Nucleus accumbens (tissue), 56 donors: Measurements from ENCODE around the gene ZNF687.
A peak's percentile ranks its signal among the peaks of the same experiment; 100 is the strongest.

Source experiments
- DNase-seq, 56 donors: peaks; one replicate each; lab custom pipeline; 2025; lab: John Stamatoyannopoulos, UW

Gene ZNF687, protein sequence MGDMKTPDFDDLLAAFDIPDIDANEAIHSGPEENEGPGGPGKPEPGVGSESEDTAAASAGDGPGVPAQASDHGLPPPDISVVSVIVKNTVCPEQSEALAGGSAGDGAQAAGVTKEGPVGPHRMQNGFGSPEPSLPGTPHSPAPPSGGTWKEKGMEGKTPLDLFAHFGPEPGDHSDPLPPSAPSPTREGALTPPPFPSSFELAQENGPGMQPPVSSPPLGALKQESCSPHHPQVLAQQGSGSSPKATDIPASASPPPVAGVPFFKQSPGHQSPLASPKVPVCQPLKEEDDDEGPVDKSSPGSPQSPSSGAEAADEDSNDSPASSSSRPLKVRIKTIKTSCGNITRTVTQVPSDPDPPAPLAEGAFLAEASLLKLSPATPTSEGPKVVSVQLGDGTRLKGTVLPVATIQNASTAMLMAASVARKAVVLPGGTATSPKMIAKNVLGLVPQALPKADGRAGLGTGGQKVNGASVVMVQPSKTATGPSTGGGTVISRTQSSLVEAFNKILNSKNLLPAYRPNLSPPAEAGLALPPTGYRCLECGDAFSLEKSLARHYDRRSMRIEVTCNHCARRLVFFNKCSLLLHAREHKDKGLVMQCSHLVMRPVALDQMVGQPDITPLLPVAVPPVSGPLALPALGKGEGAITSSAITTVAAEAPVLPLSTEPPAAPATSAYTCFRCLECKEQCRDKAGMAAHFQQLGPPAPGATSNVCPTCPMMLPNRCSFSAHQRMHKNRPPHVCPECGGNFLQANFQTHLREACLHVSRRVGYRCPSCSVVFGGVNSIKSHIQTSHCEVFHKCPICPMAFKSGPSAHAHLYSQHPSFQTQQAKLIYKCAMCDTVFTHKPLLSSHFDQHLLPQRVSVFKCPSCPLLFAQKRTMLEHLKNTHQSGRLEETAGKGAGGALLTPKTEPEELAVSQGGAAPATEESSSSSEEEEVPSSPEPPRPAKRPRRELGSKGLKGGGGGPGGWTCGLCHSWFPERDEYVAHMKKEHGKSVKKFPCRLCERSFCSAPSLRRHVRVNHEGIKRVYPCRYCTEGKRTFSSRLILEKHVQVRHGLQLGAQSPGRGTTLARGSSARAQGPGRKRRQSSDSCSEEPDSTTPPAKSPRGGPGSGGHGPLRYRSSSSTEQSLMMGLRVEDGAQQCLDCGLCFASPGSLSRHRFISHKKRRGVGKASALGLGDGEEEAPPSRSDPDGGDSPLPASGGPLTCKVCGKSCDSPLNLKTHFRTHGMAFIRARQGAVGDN

DNA sequence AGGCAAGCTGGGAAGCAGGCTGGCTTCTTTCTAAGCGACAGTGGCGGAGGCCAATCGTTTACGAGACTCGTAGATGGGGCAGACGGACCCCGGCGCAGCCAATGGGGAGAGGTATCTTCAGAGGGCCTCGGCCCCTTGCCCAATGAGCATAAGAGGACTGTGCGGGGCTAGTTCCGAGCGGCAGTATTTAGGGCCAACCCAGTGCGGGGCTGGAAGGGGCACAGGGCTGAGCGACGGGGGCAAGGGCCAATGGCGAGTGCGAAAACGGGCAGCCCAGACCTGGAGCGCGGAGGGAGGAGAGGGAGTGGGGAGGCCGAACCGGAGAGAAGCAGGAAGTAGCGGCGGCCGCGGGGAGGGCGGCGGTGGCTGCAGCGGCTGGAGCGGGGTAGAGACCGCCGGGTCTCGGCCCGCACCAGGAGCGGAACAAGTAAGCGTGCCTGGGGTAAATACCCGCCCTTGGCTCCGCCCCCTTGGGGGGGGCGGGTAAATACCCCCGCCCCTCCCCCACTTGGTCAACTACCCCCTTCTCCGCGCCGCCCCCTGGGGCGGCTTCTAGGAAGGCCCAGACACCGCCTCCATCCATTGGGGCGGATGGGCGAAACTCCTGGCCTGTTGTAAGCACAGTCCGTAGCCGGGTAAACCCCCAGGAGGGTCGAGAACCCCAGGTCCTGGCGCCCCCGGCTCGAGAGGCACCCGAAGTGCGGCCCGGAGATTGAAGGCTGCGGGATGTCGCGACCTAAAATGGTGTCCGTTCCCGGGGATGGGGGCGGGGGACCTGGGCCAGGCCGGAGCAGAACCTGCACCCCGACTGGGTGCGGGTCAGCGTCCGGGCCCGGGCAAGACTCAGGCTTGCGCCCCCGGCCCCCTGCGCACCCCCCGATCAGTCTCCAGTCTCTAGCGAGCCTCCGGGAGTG, at the start of gene ZNF687:
Gene ZNF687 (plus strand): TSS at position 331 of the 914 bp plus-strand sequence. CDS start 3,993 bp downstream, outside the sequence.
- peak; percentile 95 to 100 (median 100) for DNase-seq

DNA sequence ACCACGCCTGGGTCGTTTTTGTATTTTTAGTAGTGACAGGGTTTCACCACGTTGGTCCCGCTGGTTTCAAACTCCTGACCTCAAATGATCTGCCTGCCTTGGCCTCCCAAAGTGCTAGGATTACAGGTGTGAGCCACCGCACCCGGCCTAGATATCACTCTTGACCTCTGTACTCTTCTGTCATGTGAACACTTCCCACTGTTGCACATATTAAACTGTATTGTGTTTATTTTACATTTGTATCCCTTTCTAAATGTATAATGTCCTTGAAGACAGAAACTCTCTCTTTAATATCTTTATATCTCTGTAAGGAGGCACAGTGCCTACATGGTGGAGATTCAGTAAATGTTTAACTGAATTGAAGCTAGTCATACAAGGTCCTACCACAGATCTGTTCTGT, 46.9 kb upstream of the ZNF687 start:
- DNase-seq = no peak

DNA sequence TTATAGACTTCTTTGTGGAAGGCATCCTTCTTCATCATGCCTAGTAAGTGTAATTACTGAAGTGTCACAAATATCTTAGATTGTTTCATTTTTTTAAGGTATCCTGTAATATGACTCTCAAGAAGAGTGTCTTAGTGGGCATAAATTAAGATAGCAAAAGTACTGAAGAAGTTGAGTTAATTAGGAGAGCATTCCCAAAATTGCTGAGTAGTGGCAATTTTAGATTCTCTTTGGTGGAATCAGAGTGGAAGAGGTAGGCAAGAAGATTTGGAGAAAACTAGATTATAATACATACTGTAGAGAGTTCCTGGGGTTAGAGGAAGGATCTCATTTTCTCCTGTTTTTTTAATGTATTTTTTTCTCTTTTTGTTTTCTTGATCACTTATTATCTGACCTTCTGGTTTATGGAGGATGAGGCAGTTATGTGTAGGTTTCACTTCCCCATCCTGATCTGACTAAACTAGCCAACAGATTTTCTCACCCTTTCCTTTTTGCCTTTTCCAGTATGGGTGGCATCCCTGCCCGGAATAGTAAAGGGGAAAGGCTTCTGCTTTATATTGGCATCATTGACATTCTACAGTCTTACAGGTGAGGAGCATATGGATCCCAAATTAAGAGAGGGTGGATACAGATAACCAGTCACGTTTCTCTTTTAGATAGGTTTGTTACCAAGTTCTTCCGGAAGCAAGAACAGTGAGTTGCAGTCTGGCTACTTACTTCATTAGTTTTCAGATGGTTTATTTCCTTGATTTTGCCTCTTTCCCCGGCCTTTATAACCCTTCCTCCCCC, 44.2 kb upstream of the ZNF687 start:
- no peak for DNase-seq

DNA sequence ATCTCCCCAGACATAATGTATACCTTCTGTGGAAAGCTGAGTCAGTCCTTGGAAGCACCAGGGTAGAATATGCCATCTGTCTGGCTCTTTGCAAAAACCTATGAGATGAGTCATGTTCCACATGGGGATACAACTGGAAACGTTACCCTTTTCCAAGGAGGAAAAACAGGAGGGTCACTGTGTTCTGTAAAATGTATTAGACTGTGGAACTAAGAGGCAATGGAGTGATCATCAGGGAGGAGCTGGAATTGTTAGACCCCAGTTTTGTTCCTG, 43.7 kb upstream of the ZNF687 start:
- DNase-seq = no peak

DNA sequence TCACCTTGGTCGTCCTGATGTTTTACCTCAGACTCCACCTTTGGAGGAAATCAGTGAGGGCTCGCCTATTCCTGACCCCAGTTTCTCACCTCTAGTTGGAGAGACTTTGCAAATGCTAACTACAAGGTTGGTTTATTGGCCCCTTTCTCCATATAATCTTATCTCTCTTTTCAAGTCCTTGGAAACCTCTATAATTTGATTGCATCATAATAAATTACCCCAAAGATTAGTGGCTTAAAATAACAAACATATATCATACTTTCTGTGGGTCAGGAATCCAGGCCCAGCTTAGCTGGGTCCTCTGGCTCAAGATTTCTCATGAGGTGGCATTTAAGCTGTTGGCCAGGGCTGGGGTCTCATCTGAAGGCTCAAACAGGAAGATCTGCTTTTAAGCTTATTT, 39.7 kb upstream of the ZNF687 start:
- no peak for DNase-seq

DNA sequence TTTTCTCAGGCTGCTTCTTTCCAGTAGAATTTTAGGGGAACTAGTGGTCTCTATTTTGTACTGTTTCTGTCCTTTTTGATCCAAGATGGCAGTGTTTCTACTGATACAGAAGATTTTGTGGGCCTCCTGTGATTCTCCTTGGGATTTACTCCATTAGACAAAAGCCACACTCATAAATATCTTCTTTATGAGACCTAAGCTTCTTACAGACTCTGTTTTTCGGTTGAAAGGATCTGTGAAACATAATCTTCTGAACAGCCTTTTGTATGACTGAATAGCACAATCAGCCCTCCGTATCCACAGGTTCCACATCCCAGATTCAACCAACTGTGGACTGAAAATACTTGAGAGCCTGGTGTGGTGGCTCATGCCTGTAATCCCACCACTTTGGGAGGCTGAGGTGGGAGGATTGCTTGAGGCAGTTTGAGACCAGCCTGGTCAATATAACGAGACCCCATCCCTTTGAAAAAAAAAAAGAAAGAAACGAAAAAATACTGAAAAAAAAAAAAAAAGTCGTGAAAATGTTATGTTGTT, 38.3 kb upstream of the ZNF687 start:
- no peak for DNase-seq

DNA sequence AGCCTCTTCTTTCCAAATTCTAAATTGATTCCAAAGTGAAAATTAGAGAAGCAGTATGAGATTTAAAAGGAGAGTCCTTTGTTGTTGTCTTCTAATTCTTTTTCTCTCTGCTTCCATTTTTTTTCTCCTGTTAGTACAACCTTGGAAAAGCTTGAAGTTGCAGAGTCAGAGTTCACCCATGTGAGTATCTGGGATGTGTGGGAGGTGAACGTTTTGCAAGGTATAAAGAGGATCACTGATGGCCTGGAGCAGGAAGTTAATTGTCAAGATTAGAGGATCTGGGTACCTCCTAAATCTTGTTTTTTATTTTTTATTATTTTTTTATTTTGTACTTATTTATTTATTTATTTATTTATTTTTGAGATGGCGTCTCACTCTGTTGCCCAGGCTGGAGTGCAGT, 35.3 kb upstream of the ZNF687 start:
- no peak for DNase-seq

DNA sequence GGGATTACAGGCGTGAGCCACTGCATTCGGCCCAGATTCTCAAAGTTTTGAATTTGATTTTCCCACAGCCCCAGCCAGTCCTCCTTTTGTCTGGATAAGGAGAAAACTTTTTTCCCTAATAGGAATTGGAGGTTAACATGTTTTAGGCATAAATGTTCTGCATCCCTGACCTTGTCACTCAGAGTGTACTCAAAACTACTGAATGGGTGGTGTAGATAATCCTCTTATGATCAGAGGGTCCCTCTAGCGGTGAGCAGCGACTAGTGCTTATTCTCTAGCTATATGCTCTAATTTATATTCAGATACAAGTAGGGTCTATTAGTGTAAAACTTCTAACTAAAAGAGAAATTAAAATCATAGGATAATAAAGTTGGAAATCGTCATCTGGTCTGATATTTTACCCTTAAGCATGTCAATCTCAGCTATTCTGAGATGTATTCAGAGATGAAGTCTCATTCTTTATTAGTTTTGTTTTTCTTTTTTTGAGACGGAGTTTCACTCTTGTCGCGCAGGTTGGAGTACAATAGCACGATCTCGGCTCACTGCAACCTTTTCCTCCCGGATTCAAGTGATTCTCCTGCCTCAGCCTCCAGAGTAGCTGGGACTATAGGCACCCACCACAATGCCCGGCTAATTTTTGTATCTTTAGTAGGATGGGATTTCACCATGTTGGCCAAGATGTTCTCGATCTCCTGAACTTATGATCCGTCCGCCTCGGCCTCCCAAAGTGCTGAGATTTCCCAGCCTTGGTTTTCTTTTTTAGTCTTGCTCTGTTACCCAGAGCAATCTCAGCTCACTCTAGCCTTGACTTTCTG, 30.2 kb upstream of the ZNF687 start:
- DNase-seq = peak in 37 of 56 donors; percentile 0 to 78 (median 21)

DNA sequence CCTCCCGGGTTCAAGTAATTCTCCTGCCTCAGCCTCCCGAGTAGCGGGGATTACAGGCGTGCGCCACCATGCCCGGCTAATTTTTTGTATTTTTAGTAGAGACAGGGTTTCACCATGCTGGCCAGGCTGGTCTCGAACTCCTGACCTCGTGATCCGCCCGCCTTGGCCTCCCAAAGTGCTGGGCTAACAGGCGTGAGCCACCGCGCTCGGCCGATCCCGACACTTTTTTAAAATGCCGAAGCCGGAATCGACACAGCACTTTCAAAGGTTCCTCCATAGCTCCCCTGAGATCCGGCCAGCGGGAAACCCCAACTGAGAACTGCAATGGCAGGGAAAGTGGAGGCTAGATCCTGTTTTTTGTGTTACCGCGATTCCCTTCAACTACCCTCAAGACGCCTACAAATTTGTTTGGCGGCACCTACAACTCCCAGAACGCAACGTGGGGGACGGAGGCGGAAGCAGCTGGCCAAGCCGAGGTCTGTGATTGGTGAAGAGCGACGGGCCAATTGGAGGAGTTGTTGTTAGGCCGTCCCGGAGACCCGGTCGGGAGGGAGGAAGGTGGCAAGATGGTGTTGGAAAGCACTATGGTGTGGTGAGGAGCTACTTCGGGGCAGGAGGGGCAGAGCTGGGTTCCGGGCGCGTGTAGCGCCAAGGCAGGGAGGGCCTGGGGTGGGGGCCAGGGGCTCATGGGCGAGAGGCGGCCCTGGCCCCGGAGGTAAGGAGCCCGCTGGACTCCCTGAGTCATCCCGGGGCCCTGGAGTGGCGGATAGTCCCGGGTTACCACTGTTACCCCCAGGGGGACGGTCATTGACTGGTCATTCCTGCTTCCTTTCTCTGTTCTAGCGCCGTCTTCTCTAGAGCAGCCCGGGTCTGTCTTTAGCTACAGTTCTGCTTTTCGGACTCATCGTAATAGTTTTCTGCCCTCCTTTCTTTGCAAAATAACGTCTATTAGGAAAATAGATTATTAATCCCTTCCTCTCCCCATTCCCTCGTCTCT, 27.6 kb upstream of the ZNF687 start, which contains the start of gene PSMD4:
Gene PSMD4 (plus strand): TSS at position 518 of the 997 bp plus-strand sequence. CDS start 49 bp downstream, at position 567.
- DNase-seq = peak; percentile 66 to 96 (median 92)

DNA sequence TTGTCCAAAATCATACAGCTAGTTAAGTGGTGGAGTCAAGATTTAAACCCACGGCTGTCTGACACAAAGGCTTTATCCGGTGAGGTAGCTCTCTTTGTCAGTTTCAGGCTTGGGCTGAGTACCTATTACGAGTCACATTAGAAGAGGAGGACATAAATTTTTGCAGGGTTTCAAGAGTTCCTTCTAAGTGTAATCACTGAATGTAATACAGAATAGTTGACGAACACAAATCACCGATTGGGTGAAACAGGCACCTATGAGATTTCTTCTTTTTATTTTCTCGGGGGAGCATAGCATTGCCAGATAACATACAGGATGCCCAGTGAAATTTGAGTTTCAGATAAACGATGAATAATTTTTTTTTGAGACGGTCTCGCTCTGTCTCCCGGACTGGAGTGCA, 26.7 kb upstream of the ZNF687 start:
- DNase-seq = no peak

DNA sequence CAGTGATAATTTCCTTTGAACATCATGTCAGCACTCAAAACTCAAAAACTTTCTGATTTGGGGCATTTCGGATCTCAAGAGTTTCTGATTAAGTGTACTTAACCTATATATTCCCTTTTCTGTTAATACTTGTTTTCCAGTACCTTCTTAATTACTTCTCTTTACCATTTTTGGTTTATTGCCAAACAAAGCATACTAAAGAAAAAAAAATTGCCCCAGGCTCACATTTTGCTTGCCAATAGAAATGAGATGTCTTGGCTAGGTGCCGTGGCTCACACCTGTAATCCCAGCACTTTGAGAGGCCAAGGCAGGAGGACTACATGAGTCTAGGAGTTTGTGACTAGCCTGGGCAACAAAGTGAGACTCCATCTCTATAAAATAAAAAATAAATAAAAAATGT, 22.7 kb upstream of the ZNF687 start:
- no peak for DNase-seq

DNA sequence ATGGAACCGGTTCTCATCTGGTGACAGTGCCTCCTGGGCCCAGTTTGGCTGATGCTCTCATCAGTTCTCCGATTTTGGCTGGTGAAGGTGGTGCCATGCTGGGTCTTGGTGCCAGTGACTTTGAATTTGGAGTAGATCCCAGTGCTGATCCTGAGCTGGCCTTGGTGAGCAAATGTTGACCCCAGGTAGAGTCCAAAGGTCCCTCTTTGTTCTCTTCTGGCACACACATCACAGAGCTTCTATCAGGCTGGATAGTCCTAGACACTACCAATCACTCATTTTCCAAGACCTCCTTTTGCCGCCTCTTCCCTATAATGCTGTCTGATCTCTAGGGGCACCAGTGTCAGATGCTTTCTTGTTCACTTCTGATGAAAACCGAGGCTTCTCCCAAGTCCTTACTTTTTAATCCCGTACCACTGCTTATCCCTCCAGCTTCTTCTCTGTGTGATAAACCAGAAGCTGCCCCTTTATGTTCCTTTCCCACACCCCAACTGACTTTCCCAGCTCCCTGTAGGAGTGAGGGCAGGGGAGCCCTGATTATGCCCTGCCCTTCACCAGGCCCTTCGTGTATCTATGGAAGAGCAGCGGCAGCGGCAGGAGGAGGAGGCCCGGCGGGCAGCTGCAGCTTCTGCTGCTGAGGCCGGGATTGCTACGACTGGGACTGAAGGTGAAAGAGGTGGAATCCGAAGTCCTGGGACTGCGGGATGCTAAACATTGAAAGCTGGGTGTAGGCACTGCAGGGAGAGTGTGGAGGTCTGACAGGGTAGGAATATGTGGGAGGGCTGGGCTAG, 16.5 kb upstream of the ZNF687 start:
- DNase-seq = no peak

DNA sequence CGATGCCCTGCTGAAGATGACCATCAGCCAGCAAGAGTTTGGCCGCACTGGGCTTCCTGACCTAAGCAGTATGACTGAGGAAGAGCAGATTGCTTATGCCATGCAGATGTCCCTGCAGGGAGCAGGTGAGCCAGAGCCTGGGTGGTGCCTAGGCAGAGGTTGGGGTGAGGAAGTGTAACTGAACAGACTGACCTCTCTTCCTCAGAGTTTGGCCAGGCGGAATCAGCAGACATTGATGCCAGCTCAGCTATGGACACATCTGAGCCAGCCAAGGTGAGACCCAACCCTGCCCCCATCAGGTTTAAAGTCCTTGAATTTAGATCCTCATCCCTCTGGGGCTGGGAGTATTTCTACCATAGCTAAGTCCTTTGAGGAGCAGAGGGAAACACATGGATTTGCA, 15.8 kb upstream of the ZNF687 start:
- DNase-seq = no peak

DNA sequence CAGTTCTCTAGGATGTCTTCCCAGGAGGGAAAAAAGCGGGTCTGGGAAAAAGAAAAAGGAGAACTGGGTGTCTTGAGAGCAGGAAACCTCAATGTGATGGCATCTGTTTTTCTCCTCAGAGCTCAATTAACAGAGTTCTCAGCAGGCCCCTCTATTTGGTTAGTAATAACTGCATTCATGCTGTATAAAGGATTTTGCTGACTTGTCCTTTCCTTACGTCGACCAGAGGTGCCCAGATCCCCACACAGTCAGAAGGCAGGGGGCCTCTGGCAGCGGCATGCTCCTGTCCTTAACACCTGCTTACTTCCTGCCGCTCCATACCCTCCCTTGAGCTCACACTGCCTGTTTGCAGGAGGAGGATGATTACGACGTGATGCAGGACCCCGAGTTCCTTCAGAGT, 15.3 kb upstream of the ZNF687 start:
- no peak for DNase-seq

DNA sequence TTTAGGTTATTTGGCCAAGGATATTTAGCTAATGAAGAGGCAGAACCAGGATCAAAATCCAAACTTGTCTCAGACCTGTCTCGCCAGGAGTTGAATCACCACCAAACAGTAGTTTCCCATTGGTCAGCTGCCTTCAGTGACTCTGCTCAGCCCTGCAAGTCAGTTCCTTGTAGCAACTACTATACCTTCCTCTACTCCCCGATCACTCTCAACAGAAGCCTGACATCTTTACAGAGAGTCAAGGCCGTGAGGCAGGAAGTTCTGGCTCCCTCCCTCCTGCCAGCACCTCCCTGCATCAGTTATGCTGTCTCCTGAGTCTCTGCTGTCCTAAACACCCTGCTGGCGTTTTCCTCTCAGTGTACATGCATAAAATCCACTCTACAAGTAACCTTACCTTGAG, 14.3 kb upstream of the ZNF687 start:
- no peak for DNase-seq

DNA sequence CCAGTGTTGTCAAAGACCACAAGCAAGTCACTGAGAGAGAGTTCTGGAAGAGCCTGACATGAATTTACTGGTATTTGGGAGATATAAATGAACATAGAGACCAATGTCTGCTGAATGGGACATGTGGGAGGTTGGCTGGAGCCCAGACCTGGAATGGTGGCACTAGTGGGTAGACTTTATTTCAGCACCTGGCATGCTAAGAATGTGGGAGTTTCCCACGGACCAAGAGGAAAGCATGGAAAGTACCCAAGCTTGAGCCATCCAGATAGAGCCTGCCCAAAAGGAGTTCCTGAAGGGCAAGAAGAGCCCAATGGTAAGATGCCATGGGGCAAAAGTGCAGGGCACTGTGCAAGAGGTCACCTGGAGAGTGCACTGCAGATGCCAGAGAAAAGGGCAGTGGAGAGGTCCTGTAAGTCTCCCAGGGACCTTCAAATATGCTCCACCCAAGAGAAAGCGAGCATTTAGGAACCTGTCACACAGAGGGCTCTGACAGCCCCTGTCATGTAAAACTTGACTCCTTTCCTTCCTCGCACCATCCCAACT, 8.1 kb upstream of the ZNF687 start:
- DNase-seq = no peak
